ENCODE data around the gene PIK3R6.

- TF ChIP-seq CTCF (IDR thresholded peaks at IDR 0.05; ENCODE audit: low read depth, low read length, poor library complexity, severe bottlenecking), result no peak
- no peak for TF ChIP-seq EZH2phosphoT487 (IDR thresholded peaks at IDR 0.05; ENCODE audit: borderline replicate concordance, low read length)
Measured at GRCh38 chr17:8914554-8914953, 47.1 kb upstream of the PIK3R6 start.

All from DOHH2 (cell line).